Peyer's patch (tissue), 4 donors: ENCODE measurements around the gene OAS2. TPM values are rescaled to one million over a fixed set of nuclear protein-coding genes. Genes with fewer than 3 reads are reported as not detected.

Experiments
- DNase-seq, 3 donors: peaks; one replicate each; pipeline ENCODE4 v3.0.0-alpha.2; 2017 to 2019
- H3K27ac ChIP-seq, 4 donors: fragments of 200-600 bp; sonication (generic); one replicate each; pipeline ENCODE4 v1.5.1; 2016 to 2019
- H3K27me3 ChIP-seq, 2 donors: fragments of 200-600 bp; sonication (generic); one replicate each; pipeline ENCODE4 v1.5.1; 2019
- H3K36me3 ChIP-seq, 3 donors: fragments of 200-600 bp; sonication (generic); one replicate each; pipeline ENCODE4 v1.5.1; 2016 to 2019
- H3K4me1 ChIP-seq, 4 donors: fragments of 200-600 bp; sonication (generic); one replicate each; pipeline ENCODE4 v1.5.1; 2016 to 2019
- H3K4me3 ChIP-seq, 4 donors: fragments of 200-600 bp; sonication (generic); 1 replicate in 3 of 4; 2 replicates in 1 of 4; pipeline ENCODE4 v1.5.1; 2016 to 2019; ENCODE audit warnings: mild to moderate bottlenecking in 1 of 4
- H3K9me3 ChIP-seq, 4 donors: fragments of 200-600 bp; sonication (generic); one replicate each; pipeline ENCODE4 v1.5.1; 2016 to 2019; ENCODE audit warnings: mild to moderate bottlenecking in 1 of 4
- POLR2A ChIP-seq, 2 donors: fragments of 450-650 bp; IDR thresholded peaks; one replicate each; pipeline ENCODE4 v1.5.1; 2017; ENCODE audit warnings: antibody characterized with exemption in 2 of 2, mild to moderate bottlenecking in 2 of 2, moderate library complexity in 2 of 2
- total RNA-seq, 4 donors: library from RNA; depleted of rRNA; stranded (reverse); fragments of >200 nt; gene quantifications; one replicate each; pipeline ENCODE4 v1.1.0, GENCODE V29; 2016
- TF ChIP-seq, protein P1 (sequence below), 6 experiments: fragments of 450-650 bp in 4 of 6; fragments of 200-600 bp in 2 of 6; sonication (generic) in 1 of 6; IDR thresholded peaks; one replicate each; pipeline ENCODE4 v1.5.1; 2017 to 2019; ENCODE audit warnings: antibody characterized with exemption in 6 of 6, mild to moderate bottlenecking in 3 of 6, moderate library complexity in 1 of 6

Gene OAS2
- total RNA-seq, 4 donors from 2014 or later: 1.3 to 18.2 (median 3.5) TPM

DNA sequence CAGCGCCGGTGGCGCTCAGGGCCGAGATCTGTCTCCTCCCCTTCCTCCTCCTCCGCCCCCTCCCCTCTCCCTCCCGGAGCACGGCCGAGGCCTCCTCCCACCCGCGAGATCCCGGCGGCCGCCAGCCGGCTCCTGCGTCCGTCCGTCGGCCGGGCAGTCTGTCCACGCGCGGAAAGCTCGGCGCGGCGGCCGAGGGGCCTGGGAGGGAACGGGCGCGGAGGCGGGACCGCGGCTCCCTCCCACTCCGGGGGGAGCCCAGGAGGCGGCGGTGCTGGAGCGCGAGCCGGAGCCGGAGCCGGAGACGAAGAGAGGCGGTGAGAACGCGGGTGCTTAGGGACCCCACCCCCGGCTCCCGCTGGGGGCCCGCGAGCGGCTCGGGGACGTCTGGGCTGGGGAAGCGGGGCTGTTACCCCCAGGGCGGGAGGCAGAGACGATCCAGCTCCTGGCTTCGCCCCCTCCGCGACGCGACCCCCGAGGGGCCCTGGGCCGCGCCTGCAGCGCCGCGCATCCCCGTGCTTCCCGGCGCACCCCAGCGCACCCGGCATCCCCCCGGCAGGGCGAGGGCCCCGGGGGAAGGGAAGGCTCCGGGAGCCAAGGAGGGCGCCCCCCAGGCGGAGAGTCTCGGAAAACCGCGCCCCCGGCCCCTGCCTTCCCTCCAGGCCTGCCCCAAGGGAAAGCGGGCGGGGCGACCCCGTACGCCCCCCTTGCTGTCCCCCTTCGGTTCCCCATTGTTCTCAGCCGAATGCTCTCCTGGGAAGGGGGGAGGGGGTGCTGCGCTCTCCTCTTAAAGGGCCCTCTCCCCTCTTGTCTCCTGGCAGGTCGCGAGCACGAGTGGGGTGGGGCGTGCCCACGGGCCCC is 78.5 kb downstream of the OAS2 start, which contains the start of gene DTX1:
Gene DTX1 (plus strand): TSS at position 100 of the 858 bp plus-strand sequence. CDS start 1,463 bp downstream, outside the sequence.
- TF ChIP-seq, protein P1, sequence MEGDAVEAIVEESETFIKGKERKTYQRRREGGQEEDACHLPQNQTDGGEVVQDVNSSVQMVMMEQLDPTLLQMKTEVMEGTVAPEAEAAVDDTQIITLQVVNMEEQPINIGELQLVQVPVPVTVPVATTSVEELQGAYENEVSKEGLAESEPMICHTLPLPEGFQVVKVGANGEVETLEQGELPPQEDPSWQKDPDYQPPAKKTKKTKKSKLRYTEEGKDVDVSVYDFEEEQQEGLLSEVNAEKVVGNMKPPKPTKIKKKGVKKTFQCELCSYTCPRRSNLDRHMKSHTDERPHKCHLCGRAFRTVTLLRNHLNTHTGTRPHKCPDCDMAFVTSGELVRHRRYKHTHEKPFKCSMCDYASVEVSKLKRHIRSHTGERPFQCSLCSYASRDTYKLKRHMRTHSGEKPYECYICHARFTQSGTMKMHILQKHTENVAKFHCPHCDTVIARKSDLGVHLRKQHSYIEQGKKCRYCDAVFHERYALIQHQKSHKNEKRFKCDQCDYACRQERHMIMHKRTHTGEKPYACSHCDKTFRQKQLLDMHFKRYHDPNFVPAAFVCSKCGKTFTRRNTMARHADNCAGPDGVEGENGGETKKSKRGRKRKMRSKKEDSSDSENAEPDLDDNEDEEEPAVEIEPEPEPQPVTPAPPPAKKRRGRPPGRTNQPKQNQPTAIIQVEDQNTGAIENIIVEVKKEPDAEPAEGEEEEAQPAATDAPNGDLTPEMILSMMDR (IDR thresholded peaks at IDR 0.05): no peak
- no peak for TF ChIP-seq POLR2A (IDR thresholded peaks at IDR 0.05)

DNA sequence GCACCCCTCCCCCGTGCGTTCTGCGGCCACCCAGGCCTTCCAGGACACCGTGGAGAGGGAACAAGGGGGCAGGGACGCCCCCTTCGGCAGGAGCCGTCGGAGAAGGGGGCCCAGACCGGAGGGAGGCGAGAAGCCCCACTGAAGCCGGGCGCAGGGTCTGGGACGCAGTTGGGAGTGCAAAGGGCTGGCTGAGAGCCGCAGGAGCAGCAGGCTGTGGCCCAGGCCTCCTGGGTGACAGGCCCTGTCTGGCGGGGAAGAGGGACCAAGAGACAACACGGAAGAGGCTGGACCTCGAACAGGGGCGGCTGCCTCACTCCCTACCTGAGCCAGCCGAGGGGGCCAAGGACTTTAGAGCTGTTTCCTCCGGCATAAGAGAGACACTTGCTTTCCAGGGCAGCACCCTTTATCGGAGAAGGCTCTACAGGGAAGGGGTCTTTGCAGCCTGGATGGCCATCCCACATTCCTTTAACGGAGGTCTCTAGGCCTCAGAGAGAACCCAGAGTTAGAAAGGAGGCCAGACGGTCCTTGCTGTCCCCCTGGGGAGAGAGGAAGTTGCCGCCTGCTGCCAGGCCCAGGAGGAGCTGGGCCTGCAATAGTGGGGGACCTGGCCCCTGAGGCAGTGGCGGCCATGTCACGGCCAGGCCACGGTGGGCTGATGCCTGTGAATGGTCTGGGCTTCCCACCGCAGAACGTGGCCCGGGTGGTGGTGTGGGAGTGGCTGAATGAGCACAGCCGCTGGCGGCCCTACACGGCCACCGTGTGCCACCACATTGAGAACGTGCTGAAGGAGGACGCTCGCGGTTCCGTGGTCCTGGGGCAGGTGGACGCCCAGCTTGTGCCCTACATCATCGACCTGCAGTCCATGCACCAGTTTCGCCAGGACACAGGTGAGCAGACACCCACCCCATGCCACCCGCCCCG is 79.5 kb downstream of the OAS2 start:
- H3K36me3 ChIP-seq: no peaks in the 10 kb centered on the region
- H3K4me3 ChIP-seq: peak overlapping the region; percentile 55 to 88 (median 61)
- H3K27ac ChIP-seq: peak overlapping the region in 3 of 4 donors; percentile 17 to 87 (median 26)
- H3K27me3 ChIP-seq: peaks cover 0 to 12% of the 10 kb centered on the region in 2 donors
- H3K4me1 ChIP-seq: peaks cover 0 to 21% (median 12%) of the 10 kb centered on the region in 4 donors
- DNase-seq: no peak
- no peaks in the 10 kb centered on the region for H3K9me3 ChIP-seq
- TF ChIP-seq POLR2A (IDR thresholded peaks at IDR 0.05): no peak
- TF ChIP-seq, protein P1 (IDR thresholded peaks at IDR 0.05): no peak

More for the DNA sequence above, 78.5 kb downstream of the OAS2 start, which contains the start of gene DTX1:
- Histone ChIP-seq H3K36me3 (no peaks in the 10 kb centered on the region), H3K4me1 (peaks cover 0 to 21% (median 12%) of the 10 kb centered on the region in 4 donors), H3K9me3 (no peaks in the 10 kb centered on the region), H3K27ac (peak within 1 kb of the TSS; percentile 17 to 87 (median 42)), H3K4me3 (peak within 1 kb of the TSS; percentile 55 to 88 (median 61)), H3K27me3 (peaks cover 0 to 12% of the 10 kb centered on the region in 2 donors)
- DNase-seq: peak in 2 of 3 donors; percentile 53 to 65

- H3K27me3 ChIP-seq: peaks cover 0 to 12% of the 10 kb centered on the region in 2 donors
- no peak for TF ChIP-seq POLR2A (IDR thresholded peaks at IDR 0.05)
- TF ChIP-seq, protein P1 (IDR thresholded peaks at IDR 0.05): no peak
- H3K4me1 ChIP-seq: peaks cover 0 to 25% (median 12%) of the 10 kb centered on the region in 4 donors
- peak overlapping the region in 1 of 4 donors; percentile 88 for H3K4me3 ChIP-seq
- peak overlapping the region in 1 of 4 donors; percentile 87 for H3K27ac ChIP-seq
- no peaks in the 10 kb centered on the region for H3K9me3 ChIP-seq
- no peaks in the 10 kb centered on the region for H3K36me3 ChIP-seq
- DNase-seq: no peak
Measured at GRCh38 chr12:113058553-113058952, 80.2 kb downstream of the OAS2 start.

DNA sequence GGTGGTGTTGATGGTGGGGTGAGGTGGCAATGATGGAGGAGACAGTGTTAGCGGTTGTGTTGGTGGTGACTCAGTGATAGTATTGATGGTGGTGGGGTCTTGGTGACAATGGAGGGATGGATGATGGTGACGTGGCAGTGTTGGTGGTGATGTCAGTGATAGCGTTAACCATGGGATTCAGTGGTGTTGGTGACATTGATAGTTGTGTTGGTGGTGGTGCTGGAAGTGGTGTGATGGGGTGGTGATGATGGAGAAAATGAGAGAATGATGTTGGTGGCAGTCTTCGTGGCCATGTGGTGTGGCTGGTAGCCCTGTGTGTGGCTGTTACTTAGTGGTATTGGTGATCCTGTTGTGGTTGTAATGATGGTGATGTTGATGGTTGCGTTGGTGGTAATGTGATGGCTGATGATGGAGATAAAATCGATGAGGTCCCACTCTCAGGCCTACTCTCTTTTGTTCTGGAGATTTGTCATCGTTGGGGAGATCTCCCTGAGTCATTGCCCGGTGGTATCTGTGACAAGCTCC is 80.8 kb downstream of the OAS2 start:
- no peak for DNase-seq
- TF ChIP-seq, protein P1 (IDR thresholded peaks at IDR 0.05): no peak
- TF ChIP-seq POLR2A (IDR thresholded peaks at IDR 0.05): no peak
- H3K27me3 ChIP-seq: peaks cover 0 to 12% of the 10 kb centered on the region in 2 donors
- peak overlapping the region in 1 of 4 donors; percentile 87 for H3K27ac ChIP-seq
- no peaks in the 10 kb centered on the region for H3K9me3 ChIP-seq
- no peak overlapping the region for H3K4me3 ChIP-seq
- H3K4me1 ChIP-seq: peaks cover 0 to 31% (median 14%) of the 10 kb centered on the region in 4 donors
- no peaks in the 10 kb centered on the region for H3K36me3 ChIP-seq
